ENCODE measurements around the gene MRPL27. TPM values are rescaled to one million over a fixed set of nuclear protein-coding genes. Genes with fewer than 3 reads are reported as not detected.

The MRPL27 gene
- total RNA-seq, 4 donors from 2014 or later, result 52.1 to 56.0 (median 53.3) TPM

DNA sequence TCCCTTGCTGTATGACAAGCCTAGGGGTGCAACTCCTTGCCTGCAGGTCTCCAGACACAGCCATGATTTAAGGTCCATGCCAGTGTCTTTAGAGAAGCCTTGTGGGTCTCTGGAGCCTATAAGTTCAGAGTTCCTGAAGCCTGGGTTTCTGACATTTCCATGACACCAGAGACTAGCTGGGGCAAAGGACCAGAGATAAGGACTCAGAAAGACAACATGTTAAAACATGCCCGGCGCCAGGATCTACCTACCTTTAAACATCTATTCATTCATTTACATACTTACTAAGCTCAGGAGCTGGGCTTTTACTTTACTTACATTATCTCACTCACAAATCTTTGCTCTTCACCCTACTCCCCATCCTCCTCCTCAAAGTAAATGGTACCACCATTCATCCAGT lies 1.5 kb downstream of the MRPL27 start:
- intact Hi-C loops (cut with DNase I; ENCODE audit: low total_unique reads), result no loop called here
- 62 to 64% methylated on average over 2 of the region's 2 CpGs for WGBS, 2 donors
- H3K4me3 ChIP-seq (ENCODE audit: low read depth, poor library complexity, severe bottlenecking), result no peak overlapping the region
- DNase-seq (ENCODE audit: low spot score in 2 of 2), result no peak
- TF ChIP-seq CTCF (IDR thresholded peaks at IDR 0.05) (no peak), POLR2A (IDR thresholded peaks at IDR 0.05) (no peak)

DNA sequence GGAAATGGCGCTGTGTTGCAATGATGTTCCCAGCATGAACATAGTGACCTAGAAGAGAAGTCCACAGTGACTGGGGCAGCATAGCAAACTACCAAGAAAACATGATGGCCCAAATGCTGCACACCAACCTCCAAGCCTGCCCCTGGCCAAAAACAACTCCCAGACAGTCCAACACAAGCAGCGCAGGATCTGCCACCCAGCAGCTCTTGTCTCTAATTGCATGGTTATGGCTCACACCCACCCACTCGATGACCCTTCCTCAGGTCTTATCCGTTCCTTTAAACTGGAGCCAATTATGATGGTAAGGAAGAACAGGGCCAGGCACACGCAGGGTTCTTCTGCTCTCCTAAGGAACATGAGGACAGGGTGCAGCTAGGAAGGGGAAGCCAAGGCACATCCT lies 2.9 kb downstream of the MRPL27 start:
- WGBS, 2 donors, result 90 to 96% methylated on average over 5 of the region's 5 CpGs
- no peak overlapping the region for H3K4me3 ChIP-seq (ENCODE audit: low read depth, poor library complexity, severe bottlenecking)
- TF ChIP-seq POLR2A (IDR thresholded peaks at IDR 0.05), result no peak
- no peak for TF ChIP-seq CTCF (IDR thresholded peaks at IDR 0.05)
- intact Hi-C loops (cut with DNase I; ENCODE audit: low total_unique reads), result no loop called here
- no peak for DNase-seq (ENCODE audit: low spot score in 2 of 2)

GRCh38 chr17:50367401-50367800 lies 5.6 kb downstream of the MRPL27 start:
- TF ChIP-seq CTCF (IDR thresholded peaks at IDR 0.05), result no peak
- no peak for TF ChIP-seq POLR2A (IDR thresholded peaks at IDR 0.05)
- WGBS, 2 donors, result 80 to 82% methylated on average over 1 of the region's 1 CpG
- DNase-seq (ENCODE audit: low spot score in 2 of 2), result no peak
- intact Hi-C loops (cut with DNase I; ENCODE audit: low total_unique reads), result loop anchor here (10.0 kb wide), 1 partner anchor 107 kb away; the partner anchor contains the start of gene RSAD1
- H3K4me3 ChIP-seq (ENCODE audit: low read depth, poor library complexity, severe bottlenecking), result no peak overlapping the region

DNA sequence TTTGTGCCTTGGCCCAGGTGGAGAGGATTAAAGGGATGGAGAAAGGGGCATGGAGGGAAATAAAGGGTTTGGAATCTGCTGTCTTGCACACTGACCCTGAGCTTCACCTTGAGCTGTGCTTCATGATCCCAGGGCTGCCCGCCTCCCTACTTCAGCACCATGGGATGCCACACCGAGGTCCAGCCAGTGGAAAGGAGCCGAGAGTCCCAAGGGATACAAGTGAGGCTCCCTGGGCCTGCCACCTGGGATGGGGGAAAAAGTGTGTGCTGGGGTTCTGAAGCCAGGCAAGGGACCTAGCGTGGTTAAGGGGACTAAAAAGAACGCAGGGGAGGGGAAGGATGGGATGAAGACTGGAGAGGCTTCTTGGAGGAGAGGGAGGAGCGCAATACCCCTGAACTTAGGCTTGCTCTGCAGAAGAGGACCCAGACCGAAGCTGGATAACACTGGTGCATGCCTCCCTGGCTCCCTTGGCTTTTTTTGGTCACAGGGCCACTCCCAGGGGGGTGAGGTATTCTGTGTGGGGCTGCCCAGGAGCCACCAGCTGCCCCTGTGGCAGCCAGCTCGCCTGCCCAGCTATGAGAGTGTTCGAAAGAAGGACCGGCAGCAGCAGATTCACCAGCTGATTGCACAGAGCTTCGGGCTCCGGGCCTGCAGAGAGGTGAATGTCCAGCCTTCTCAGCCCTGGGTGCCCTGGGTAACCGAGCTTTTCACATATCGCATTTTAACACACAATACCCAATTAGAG lies 7.2 kb downstream of the MRPL27 start:
- DNase-seq (ENCODE audit: low spot score in 2 of 2), result no peak
- no peak overlapping the region for H3K4me3 ChIP-seq (ENCODE audit: low read depth, poor library complexity, severe bottlenecking)
- intact Hi-C loops (cut with DNase I; ENCODE audit: low total_unique reads), result loop anchor here (10.0 kb wide), 1 partner anchor 109 kb away; the partner anchor contains the start of gene RSAD1
- WGBS, 2 donors, result 90 to 95% methylated on average over 14 of the region's 14 CpGs
- TF ChIP-seq CTCF (IDR thresholded peaks at IDR 0.05) (no peak), POLR2A (IDR thresholded peaks at IDR 0.05) (no peak)

DNA sequence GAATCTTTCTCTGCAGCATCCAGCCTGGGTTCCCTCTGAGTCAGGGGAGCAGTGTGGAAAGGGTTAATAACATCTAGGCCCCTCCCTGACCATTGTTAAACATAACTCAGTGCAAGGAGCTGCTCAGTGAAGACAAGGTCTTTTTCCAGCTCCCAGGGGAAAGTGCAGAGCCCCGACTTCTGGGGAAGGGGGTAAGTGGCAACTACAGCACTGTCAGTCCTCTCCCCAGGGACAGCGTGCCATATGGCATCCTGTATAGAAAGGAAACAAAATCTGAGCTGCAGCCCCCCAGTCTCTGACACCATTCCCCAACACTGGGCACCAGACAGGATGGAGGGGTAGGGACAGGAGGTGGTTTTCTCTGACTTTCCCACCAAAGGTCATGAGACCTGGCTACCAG lies 7.8 kb downstream of the MRPL27 start:
- TF ChIP-seq CTCF (IDR thresholded peaks at IDR 0.05) (no peak), POLR2A (IDR thresholded peaks at IDR 0.05) (no peak)
- no peak for DNase-seq (ENCODE audit: low spot score in 2 of 2)
- WGBS, 2 donors, result 65 to 92% methylated on average over 2 of the region's 2 CpGs
- intact Hi-C loops (cut with DNase I; ENCODE audit: low total_unique reads), result loop anchor here (10.0 kb wide), 1 partner anchor 110 kb away; the partner anchor contains the start of gene RSAD1
- no peak overlapping the region for H3K4me3 ChIP-seq (ENCODE audit: low read depth, poor library complexity, severe bottlenecking)

All from lower leg skin (tissue), 4 donors.